Kasumi-1 (cell line): ENCODE results near the gene MS4A1.
"Not testable (repeated sequence)": the region's sequence is repeated elsewhere in the genome, so short reads cannot be mapped to it uniquely, and the experiment has no call there.

Experiments used
- DNase-seq, 2 experiments: peaks; one replicate each; lab custom pipeline; 2025; lab: John Stamatoyannopoulos, UW

Gene MS4A1

DNA sequence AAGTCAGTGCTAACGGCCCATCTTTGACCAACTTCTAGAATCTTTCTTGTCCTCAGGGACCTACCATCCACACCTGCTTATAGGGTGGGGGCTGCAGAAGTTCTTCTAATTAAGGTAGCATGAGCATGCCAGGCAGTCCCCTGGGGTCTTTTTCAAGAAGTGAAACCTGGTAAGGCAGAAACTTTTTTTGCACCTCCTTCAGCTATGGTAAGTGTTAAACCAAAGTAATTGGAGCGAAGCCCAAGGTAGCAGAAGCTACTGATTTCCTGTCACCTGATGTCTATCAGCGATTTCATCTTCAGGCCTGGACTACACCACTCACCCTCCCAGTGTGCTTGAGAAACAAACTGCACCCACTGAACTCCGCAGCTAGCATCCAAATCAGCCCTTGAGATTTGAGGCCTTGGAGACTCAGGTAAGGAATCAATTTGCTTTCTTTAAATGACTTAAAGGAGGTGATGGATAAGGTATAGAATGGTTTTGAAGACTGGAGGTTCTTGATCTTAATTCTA, at the start of gene MS4A1:
MS4A1 (plus strand) TSS at position 317 of the 512 bp plus-strand sequence. CDS start 6,528 bp downstream, outside the sequence.
- DNase-seq = no peak

DNA sequence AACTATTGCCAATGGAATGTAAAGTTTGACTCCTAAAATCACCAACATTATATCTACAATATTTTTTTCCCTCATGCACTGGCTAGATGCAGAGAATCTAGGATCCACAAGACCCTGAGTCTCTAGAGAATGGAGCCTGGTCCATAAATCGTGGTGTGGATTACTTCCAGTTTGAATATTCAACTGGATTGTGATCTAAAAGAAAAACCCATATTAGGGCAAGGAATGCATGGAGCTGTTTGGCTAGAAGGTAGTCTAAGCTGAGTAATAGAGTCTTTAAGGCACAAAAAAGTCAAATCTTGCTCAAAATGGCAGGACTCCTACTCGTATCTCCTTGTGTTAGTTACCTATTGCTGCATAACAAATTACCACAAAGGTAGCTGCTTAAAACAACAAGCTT, 35.6 kb upstream of the MS4A1 start:
- DNase-seq = no peak

DNA sequence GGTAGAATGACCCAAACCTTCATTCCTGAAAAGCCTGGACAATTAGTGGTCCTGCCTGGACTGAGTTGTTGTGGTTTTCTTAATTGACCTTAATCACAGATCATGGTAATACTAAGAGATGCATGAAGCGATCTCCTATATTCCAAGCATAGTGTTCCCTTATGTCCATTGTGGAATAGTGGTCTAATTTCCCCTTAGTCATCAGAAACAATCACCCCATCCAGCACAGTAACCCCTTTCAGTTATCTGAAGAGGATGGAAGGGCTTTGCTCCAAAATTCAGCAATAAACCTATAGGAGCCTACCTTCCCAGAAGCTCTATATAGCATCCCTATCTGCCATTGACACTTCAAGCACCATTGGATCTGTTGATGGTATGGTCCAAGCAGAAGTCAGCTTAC, 33.0 kb upstream of the MS4A1 start:
- no peak for DNase-seq

DNA sequence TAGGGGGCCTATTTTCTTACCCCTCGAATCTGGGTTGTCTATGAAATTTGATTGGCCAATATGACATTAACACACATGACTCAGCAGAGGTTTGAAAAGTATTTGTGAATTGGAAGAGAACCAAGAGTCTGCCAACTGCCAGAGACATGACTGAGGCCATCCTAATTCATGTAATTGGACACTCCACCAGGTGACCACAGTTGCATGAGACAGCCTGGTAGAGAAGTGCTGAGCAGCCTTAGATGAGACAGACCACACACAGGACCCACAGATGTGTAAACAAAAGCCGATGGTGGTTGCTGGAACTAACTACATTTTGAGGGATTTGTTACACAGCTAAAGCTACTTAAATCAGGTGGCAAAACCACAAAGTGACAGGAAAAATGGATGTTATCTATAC, 27.1 kb upstream of the MS4A1 start:
- no peak for DNase-seq

DNA sequence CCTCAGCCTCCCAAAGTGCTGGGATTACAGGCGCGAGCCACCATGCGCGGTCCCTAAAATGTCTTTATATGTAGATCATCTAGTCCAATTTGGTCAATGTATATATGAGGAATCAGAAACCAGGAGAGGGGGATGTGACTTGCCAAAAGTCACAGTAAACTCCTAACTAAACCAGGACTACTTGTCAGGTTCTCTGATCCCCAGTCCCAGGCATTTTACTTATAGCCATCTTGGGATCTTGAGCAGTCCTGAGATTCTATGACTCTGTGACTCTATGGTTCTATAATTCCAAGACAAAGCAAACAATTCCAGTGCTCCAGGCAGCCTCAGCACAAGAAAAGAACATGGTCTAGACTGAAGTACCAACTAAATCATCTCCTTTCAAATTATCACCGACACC, 26.4 kb upstream of the MS4A1 start, which contains the start of gene MS4A5:
MS4A5 (plus strand) TSS at position 301 of the 400 bp plus-strand sequence. CDS start 103 bp downstream, outside the sequence.
- DNase-seq = no peak

DNA sequence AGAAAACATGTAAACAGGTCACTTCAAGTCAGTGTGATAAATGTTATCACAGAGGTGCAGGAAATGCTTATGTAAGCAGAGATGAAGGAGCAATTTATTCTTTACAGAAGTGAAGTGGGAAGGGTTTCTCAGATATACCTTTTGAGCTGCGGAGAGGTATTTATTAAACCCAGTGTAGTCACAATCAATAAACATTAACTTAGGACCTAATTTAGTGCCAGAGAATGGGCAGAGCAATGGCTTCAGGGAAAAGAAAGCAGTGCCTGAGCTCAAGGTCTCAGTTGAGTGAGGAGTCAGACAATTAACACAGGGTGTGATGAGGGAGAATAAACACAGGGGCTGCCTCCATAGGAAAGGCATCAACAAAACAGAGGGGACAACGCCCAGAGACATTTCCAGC, 24.4 kb upstream of the MS4A1 start:
- DNase-seq = no peak

DNA sequence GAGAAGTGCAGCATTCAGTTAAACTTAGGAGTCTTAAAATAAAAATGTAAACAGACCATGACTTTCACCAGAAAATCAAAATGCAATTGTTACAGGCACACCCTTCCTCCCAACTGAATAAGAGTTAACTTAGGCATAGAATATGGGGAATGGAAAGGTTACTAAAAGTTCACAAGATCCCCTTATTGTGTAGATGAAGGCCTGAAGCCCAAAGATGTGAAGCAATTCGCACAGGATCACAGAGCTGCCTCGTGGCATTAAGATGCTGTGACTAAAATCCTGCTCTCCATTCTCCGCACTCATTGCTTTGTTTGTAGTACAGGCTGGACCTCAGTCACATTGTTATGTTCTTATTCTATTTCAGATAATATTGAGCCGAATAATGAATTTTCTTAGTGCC, 22.2 kb upstream of the MS4A1 start:
- no peak for DNase-seq

DNA sequence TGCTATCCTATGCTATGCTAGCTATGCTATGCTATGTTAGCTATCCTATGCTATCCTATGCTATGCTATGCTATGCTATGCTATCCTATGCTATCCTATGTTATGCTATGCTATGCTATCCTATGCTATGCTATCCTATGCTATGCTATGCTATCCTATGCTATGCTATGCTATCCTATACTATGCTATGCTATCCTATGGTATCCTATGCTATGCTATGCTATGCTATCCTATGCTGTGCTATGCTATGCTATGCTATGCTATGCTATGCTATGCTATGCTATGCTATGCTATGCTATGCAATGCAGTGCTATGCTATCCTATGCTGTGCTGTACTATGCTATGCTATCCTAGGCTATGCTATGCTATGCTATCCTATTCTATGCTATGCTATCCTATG, 8.6 kb upstream of the MS4A1 start:
- no peak for DNase-seq

DNA sequence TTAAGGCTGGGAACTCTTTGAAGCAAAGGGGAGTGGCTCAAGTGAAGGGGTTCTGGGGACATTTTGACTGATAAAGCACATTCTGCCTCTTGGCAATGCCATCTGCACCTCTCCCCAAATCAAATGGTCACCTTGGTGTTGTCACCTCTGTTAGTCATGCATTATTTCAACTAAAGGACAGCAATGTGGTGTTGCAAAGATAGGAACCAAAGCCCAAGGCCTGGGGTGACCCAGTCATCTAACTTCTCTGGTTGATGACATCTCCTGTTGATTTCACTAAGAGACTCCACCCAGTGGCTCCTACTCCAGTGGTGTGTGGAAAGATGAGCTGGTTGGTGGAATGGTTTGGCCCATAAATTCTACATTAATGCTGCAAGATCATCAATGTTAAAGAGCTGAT, 7.8 kb upstream of the MS4A1 start:
- no peak for DNase-seq

DNA sequence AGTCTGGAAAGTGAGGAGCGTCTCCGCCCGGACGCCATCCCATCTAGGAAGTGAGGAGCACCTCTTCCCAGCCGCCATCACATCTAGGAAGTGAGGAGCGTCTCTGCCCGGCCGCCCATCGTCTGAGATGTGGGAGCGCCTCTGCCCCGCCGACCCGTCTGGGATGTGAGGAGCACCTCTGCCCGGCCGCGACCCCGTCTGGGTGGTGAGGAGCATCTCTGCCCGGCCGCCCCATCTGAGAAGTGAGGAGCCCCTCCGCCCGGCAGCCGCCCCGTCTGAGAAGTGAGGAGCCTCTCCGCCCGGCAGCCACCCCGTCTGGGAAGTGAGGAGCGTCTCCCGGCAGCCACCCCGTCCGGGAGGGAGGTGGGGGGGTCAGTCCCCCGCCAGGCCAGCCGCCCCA, 4.5 kb upstream of the MS4A1 start:
- not testable (repeated sequence) for DNase-seq

DNA sequence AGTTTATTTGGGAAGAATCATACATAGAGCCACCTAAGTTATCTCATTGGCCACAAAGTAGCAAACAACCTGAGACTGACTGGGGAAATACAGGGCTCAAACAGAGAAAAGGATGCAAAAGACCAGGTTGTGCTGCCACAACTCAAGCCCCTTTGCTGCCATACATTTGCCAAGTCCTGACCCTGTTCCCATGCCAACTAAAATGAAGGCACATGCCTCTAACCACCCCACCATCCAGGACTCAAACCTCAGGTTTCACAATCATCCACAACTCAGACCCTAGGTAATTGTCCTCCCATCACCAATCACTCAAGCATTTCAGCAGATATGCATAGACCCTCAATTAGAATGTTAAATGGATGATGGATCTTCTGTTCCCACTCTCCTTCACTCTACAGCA, 1.4 kb upstream of the MS4A1 start:
- no peak for DNase-seq

DNA sequence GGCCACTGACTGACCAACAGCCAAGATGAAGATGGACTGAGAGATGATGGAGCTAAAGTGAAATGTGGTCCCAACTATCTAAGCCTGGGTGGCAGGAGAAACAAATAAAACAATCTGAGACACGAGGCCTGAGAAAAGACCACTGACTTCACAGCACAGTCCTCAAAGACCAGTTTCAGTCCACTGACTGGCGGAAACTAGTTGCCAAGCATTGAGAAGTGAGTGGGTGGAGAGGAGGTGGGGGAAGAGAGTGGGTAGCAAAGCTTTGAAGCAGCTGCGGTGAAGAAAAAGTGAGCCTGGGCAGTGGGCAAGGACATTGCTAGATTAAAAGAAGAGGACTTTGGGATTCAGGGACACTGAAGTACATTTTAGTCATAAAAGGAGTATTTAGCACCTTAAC, 1.9 kb downstream of the MS4A1 start:
- DNase-seq = no peak

DNA sequence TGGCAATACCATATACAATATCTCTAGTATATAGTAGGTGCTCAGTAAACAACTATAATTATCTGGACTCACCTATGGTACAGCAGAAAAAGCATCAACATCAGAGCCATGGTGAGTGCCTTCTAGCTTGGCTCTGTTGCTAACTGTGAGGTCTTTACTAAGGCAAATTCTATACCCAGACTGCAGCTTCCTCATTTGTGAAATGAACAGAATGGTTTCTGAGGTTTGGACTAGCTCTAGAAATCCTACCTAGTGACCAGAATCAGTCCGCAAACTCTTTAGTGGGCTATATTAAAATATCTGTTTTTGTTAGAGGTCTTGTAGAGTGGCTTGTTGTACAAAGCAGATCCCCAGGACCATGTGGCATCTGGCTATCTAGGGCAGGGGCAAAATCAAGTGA, 3.7 kb downstream of the MS4A1 start:
- DNase-seq = no peak

DNA sequence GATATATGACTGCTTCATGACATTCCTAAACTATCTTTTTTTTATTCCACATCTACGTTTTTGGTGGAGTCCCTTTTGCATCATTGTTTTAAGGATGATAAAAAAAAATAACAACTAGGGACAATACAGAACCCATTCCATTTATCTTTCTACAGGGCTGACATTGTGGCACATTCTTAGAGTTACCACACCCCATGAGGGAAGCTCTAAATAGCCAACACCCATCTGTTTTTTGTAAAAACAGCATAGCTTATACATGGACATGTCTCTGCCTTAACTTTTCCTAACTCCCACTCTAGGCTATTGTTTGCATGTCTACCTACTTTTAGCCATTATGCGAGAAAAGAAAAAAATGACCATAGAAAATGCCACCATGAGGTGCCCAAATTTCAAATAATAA, 13.2 kb downstream of the MS4A1 start:
- no peak for DNase-seq

DNA sequence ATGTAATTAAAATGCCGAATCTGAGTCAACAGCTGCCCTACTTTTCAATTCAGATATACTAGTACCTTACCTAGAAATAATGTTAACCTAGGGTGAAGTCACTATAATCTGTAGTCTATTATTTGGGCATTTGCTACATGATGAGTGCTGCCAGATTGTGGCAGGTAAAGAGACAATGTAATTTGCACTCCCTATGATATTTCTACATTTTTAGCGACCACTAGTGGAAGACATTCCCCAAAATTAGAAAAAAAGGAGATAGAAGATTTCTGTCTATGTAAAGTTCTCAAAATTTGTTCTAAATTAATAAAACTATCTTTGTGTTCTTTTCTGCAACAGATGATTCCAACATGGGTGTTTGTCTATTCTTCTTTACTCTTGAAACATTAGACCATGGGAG, 14.1 kb downstream of the MS4A1 start:
- DNase-seq = no peak

DNA sequence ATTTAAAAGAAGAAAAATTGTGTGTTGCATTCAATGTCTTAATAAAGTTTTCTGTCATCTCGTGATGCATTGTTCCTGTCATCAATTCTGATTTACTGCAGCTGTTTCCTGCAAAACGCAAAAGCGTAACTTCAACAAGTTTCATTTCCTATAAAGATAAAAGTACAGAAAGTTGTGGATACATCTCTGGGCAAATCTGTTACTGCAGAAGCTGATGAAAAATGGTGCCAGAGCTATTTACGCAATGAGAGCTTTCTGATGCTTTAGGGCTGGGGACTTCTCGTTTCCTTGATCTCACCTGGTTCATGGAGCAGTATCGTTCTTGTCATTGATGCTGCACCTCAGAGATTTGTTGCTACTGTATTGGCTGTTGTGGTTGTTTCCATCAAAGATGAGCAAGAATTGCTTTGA, 21.4 kb downstream of the MS4A1 start:
- DNase-seq = no peak

DNA sequence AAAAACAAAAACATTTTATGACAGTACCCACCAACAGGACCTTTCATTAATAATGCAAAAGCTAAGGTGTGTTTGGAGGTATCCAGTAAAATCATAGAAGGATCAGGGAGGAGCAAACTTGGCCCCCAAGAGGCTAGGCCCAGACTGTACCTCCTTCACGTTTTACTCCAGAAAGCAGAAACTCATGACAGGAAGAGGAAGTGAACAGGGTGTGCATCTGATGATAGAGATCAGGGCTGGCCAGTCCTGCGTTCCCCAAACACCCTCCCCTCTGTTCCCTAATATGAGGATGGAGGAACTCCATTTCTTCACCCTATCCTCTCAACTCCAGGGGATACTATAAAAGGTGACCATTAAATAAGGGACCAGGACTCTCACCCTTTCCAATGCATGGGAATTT, 26.7 kb downstream of the MS4A1 start:
- DNase-seq = peak; percentile 79 to 85

DNA sequence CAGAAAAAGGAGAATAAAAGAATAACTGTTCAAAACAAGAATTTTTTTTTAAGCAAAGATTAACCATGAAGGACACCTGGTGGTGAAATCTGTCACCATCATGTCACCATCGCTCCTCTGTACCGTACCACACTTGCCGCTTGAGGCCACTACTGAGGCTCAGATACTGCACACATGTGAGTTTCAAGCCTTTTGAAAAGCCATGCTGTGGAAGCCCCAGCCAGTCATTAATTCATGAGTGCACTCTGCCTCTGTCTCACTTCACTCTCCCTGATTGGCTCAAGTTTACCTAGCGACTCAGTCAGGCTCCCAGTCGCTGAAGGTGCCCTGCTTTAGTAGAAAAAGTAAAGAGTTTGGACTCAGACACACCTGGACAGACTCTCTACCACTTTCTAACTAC, 30.3 kb downstream of the MS4A1 start:
- DNase-seq = peak; percentile 73 to 79

DNA sequence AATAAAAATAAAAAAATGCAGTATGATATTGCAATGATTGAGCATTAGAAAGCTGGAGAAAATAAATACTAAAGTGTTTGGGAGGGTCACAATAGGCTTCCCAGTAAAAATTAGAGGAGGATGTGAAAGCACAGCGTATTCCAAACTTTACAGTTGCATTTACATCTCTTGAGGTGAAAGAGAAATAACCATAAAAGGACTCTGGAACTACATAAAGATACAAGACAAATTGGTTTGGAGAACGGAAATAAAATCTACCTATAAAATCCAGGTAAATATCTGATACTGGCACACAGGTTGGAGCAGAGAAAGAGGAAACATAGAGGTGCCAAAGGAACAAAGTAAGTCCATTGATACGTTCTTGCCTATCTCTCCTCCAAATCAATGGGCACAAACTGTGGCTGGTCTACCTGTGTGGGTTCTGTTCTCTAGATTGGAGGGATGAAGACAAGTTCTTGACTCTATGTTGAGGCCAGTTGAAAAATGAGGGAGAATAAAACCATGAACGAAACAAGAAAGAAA, 36.9 kb downstream of the MS4A1 start, which contains the start of gene MS4A12:
MS4A12 (plus strand) TSS at position 291 of the 522 bp plus-strand sequence. CDS start 4,541 bp downstream, outside the sequence.
- DNase-seq = no peak

DNA sequence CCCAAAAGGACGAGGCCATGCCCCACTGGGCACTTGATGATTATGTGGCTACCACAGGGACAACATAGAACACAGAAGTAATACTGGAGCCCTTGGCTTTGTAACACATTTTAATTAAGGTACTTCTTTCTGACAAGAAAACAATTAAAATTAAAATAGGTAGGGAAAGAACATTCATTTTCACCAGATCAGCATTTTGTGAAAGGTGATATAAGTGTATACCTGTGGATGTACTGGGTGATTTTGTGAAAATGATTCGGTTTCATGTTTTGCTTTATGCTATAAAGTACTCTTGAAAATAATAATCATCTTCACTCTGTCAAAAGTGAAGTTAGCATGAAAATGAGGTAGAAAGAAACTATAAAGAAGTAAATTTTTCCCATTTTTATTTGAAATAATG, 37.8 kb downstream of the MS4A1 start:
- no peak for DNase-seq

DNA sequence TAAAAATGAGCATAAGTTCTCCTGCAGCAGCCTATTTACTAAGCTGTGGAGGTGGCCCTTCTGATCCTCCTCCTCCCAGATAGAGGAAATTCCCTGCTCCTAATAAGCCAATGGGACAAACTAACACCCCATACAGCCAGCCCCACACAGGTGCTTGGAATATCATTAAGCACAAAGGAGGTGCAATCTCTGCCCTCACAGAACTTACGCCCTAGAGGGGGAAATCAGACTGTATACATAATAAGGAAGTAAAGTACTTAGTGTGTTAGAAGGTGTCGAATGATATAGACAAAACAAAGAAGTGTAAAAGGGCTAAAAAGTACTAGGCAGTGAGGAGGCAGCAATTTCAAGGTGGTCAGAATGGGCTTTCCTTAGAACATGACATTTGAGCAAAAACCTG, 42.8 kb downstream of the MS4A1 start:
- peak; percentile 20 to 41 for DNase-seq

DNA sequence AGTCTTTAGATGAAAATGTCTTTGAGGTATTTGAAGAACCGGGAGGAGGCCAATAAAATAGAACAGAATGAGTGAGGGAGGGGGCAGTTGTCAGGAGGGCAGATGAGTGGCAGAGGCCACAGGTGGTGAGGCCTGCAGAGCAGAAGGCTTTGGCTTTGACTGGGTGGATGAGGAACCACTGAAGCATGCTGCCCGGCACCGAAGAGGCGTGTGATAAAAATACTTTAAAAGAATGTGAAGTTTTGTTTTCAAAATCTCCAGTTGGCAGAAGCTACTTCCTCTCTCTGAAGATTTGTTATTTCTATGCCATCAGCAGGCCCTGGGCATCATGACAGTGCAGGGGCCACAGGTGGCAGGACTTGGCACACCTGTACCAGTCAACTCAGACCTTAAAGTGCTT, 43.2 kb downstream of the MS4A1 start:
- peak in 1 of 2 experiments; percentile 15 for DNase-seq

DNA sequence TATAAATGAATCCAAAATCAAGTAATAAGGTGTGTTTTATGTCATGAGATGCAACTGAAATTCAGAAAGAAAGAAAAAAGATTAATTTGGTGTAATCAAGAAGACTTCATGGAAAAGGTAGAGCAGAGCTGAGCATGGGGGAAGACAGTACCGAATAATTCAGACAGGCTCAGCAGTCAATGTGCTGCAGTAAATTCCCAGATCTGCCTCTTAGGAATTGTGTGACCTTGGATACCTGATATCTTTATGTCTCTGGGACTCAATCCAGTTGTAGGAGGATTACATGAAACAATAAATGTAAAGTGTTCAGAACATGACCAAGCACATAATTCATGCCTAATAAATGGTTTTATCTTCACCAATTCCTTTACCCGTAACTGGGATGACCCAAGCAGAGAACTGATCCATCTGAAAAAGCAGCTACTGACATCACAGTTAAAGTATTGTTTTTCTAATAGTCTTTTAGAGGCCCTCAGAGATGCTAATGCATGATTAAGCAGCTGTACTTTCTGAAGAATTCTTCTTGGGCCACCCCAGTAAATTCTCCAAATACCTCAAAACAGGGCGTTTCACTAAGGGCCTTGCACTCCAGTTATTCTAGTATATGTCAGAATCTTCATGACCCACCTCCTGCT, 44.7 kb downstream of the MS4A1 start:
- DNase-seq = no peak
